ENCODE results near the gene SLC11A1. TPM values are rescaled to one million over a fixed set of nuclear protein-coding genes. Genes with fewer than 3 reads are reported as not detected.

Gene SLC11A1
- total and polyA plus RNA-seq, 2 donors (not counting 1 experiment from before 2014, with no cell fraction given) = 6.5 to 65.3 TPM

- no peak overlapping the region for H3K27ac ChIP-seq (ENCODE audit: low read length in 2 of 2)
- ATAC-seq (ENCODE audit: low read depth) (no peak), DNase-seq (no peak)
- Mint-ChIP-seq H3K4me3 (no peak overlapping the region), H3K9me3 (ENCODE audit: insufficient read depth) (no peaks in the 10 kb centered on the region), H3K4me1 (peaks cover 43% of the 10 kb centered on the region), H3K27ac (no peak overlapping the region), H3K27me3 (peaks cover 3% of the 10 kb centered on the region)
- no peaks in the 10 kb centered on the region for H3K27me3 ChIP-seq (replicated peaks in 1 of 4; ENCODE audit: control extremely low read depth in 1 of 4, control insufficient read depth in 3 of 4, insufficient read depth in 4 of 4, low read length in 3 of 4)
- ChIA-PET POLR2A (no interaction called here), CTCF (interaction anchor here (0.6 to 1.1 kb wide), 4 partner anchors 12 to 373 kb away, joined by 3 to 6 read pairs (median 4); partner anchors contain the start of gene CATIP)
- peaks cover 19 to 32% of the 10 kb centered on the region in 2 donors for H3K4me1 ChIP-seq (ENCODE audit: control insufficient read depth in 2 of 2, insufficient read depth in 2 of 2, low read length in 2 of 2)
- H3K4me3 ChIP-seq (ENCODE audit: control extremely low read depth in 1 of 5, extremely low read depth in 1 of 5, insufficient read depth in 1 of 5, low read depth in 2 of 5, low read length in 4 of 5) = no peak overlapping the region
- H3K4me2 ChIP-seq (replicated peaks; ENCODE audit: low read depth, low read length, poor library complexity, severe bottlenecking) = peak overlapping the region; percentile 8
- H4K20me1 ChIP-seq (ENCODE audit: control insufficient read depth, insufficient read depth, low read length, poor library complexity, severe bottlenecking) = no peaks in the 10 kb centered on the region
- no peak overlapping the region for H3K9ac ChIP-seq (ENCODE audit: low read length)
- H3K36me3 ChIP-seq (replicated peaks in 1 of 2; ENCODE audit: control extremely low read depth in 1 of 2, control insufficient read depth in 1 of 2, extremely low read depth in 1 of 2, insufficient read depth in 2 of 2, low read length in 1 of 2) = no peaks in the 10 kb centered on the region
- WGBS (ENCODE audit: insufficient coverage) = 70% methylated on average over 3 of the region's 3 CpGs
- no peak overlapping the region for H2AFZ ChIP-seq (ENCODE audit: insufficient read depth, low read depth, low read length, poor library complexity, severe bottlenecking)
- no peaks in the 10 kb centered on the region for H3K79me2 ChIP-seq (ENCODE audit: control insufficient read depth, insufficient read depth, low read length)
- TF ChIP-seq CTCF (IDR thresholded peaks at IDR 0.05) (no peak), EZH2 (IDR thresholded peaks at IDR 0.05; ENCODE audit: borderline replicate concordance, insufficient read depth, low read depth, low read length, poor library complexity, severe bottlenecking) (no peak)
- peaks cover 0 to under 1% (median 0%) of the 10 kb centered on the region in 3 donors for H3K9me3 ChIP-seq (ENCODE audit: control extremely low read depth in 1 of 3, control insufficient read depth in 2 of 3, insufficient read depth in 1 of 3, low read length in 2 of 3)
- intact Hi-C loops (cut with micrococcal nuclease) = no loop called here
Observed at GRCh38 chr2:218334531-218334930, 47.5 kb upstream of the SLC11A1 start.

GRCh38 chr2:218340656-218341055 is 41.4 kb upstream of the SLC11A1 start:
- Histone ChIP-seq H3K4me3 (ENCODE audit: control extremely low read depth in 1 of 5, extremely low read depth in 1 of 5, insufficient read depth in 1 of 5, low read depth in 2 of 5, low read length in 4 of 5) (no peak overlapping the region), H3K27me3 (replicated peaks in 1 of 4; ENCODE audit: control extremely low read depth in 1 of 4, control insufficient read depth in 3 of 4, insufficient read depth in 4 of 4, low read length in 3 of 4) (no peaks in the 10 kb centered on the region), H3K36me3 (replicated peaks in 1 of 2; ENCODE audit: control extremely low read depth in 1 of 2, control insufficient read depth in 1 of 2, extremely low read depth in 1 of 2, insufficient read depth in 2 of 2, low read length in 1 of 2) (no peaks in the 10 kb centered on the region), H3K4me2 (replicated peaks; ENCODE audit: low read depth, low read length, poor library complexity, severe bottlenecking) (no peak overlapping the region), H3K27ac (ENCODE audit: low read length in 2 of 2) (no peak overlapping the region), H3K4me1 (ENCODE audit: control insufficient read depth in 2 of 2, insufficient read depth in 2 of 2, low read length in 2 of 2) (no peaks in the 10 kb centered on the region), H3K9ac (ENCODE audit: low read length) (no peak overlapping the region), H4K20me1 (ENCODE audit: control insufficient read depth, insufficient read depth, low read length, poor library complexity, severe bottlenecking) (no peaks in the 10 kb centered on the region), H3K79me2 (ENCODE audit: control insufficient read depth, insufficient read depth, low read length) (no peaks in the 10 kb centered on the region), H3K9me3 (ENCODE audit: control extremely low read depth in 1 of 3, control insufficient read depth in 2 of 3, insufficient read depth in 1 of 3, low read length in 2 of 3) (no peaks in the 10 kb centered on the region), H2AFZ (ENCODE audit: insufficient read depth, low read depth, low read length, poor library complexity, severe bottlenecking) (no peak overlapping the region)
- no peaks in the 10 kb centered on the region for H3K9me3 Mint-ChIP-seq (ENCODE audit: insufficient read depth)
- ATAC-seq (ENCODE audit: low read depth) = no peak
- no peaks in the 10 kb centered on the region for H3K27me3 Mint-ChIP-seq
- ChIA-PET POLR2A (no interaction called here), CTCF (no interaction called here)
- H3K27ac Mint-ChIP-seq = no peak overlapping the region
- 100% methylated on average over 4 of the region's 9 CpGs for WGBS (ENCODE audit: insufficient coverage)
- intact Hi-C loops (cut with micrococcal nuclease) = no loop called here
- TF ChIP-seq CTCF (IDR thresholded peaks at IDR 0.05) (no peak), EZH2 (IDR thresholded peaks at IDR 0.05; ENCODE audit: borderline replicate concordance, insufficient read depth, low read depth, low read length, poor library complexity, severe bottlenecking) (no peak)
- no peaks in the 10 kb centered on the region for H3K4me1 Mint-ChIP-seq
- no peak for DNase-seq
- no peak overlapping the region for H3K4me3 Mint-ChIP-seq

Measured in B cell (primary cell).